Stimulated activated CD4-positive, alpha-beta T cell treated with anti-CD3 and anti-CD28 coated beads, TNF-alpha, amount 100 ng/mL, for 24 hours (primary cell): ENCODE data around the gene DCAF17.
"Not testable (repeated sequence)": the region's sequence is repeated elsewhere in the genome, so short reads cannot be mapped to it uniquely, and the experiment has no call there.

Experiments used
- DNase-seq, 3 experiments: peaks; one replicate each; pipeline ENCODE4 v3.0.0-alpha.2; 2020; ENCODE audit warnings: low read depth in 3 of 3

DCAF17 gene

DNA sequence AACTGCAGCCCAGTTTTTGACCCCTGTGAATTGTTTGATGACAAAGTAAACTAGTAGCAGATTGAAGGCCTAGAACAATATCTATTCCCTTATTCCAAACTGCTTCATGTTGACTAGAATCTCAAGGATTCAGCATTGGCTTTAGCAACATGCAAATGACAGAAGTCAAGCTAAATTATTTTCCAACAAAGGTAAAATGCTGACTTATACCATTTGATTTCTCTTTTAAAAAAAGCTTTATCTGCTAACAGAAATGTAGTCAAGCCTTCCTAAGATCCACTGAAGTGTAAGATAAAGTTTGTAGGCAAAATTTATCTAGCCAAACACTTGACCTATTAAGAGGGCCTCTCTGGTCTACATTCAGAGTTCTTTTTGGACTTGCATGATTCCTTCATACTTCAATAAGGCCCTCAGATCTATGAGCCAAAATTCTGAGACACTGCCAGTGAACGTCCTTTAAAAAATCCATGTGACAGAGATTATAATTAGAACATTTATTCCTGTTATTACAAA, 78.7 kb downstream of the DCAF17 start:
- no peak for DNase-seq

DNA sequence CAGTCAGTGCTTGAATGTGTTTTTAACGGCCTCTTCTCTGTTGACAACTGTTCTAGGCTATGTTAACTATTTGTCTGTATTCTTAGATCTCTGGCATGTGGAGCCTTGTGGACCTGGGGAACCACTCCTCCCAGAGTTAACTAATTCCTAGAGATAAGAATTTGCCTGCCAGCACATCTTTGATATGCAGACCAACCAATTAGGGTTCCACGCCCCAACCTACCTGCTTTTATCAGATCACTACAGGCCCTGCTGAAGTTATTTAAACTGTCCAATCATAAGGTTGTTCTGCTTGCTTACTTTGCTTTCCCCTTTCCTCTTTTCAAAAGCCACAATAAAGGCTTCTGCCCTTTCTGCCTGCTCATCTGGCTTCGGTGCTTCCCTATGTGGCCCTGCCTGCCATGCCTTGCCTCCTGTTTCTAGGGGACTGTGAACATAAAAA, 79.7 kb downstream of the DCAF17 start:
- no peak for DNase-seq

DNA sequence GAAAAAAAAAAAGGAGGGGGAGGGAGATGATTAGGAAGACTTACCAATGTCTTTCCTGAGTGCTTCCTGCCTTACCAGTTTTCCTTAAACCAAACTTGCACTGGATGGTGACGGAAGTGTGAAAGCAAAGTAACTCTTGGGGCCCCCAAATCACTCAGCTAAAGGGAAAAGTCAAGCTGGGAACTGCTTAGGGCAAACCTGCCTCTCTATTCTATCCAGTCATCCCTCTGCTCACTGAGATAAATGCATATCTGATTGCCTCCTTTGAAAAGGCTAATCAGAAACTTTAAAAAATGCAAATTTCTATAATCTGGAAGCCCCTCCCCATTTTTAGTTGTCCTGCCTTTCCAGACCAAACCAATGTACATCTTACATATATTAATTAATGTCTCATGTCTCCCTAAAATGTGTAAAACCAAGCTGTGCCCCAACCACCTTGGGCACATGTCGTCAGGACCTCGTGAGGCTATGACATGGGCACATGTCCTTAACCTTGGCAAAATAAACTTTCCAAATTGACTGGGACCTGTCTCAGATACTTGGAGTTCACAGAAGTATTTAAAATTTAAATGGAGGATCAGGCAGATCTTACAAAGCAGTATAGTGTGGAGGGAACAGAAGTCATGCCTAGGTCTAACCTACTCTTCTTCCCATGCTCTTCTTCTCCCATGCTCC, 81.0 kb downstream of the DCAF17 start:
- DNase-seq = no peak

DNA sequence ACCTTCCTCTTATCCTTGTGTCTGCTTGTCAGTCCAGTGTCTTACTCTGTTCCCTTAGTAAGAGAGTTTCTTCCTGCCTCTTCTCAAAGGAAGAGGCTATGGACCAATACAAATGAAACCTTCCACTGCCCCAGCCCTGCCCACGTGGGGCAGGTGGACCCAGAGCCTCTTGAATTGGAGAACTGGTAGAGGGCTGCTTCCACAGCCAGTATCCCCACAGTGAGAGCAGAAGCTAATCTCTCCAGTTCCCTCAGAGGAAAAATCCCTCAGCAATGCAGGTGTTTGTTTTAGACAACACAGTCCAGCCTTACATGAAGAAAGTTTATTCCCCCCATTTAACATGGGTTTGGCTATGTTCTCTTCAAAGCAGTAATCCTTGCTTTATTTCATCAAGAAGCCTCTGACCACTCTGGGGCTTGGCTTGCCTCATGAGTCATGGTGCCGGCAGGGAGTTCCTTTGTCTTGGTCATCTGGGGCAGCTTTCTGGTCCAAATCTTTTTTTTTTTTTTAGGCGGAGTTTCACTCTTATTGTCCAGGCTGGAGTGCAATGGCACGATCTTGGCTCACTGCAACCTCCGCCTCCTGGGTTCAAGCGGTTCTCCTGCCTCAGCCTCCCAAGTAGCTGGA, 81.8 kb downstream of the DCAF17 start:
- DNase-seq = no peak

DNA sequence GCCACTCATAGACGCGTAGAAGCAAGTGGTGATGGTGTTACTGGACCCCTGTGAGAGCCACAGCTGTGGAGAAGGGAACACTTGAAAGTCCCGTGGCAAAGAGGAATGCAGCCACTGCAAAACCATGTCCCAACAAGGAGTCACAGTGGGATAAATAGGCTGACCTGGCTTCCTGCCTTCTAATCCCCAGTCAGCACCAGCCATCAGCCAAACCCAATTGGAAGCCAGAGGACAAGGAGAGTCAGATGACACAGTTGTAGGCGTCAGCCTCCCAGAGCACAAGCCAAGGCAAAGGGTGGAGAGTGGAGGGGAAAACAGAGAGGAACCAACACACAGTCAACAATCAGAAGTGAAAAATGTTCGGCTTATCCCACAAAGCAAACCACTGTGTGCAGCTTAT, 82.8 kb downstream of the DCAF17 start:
- no peak for DNase-seq

DNA sequence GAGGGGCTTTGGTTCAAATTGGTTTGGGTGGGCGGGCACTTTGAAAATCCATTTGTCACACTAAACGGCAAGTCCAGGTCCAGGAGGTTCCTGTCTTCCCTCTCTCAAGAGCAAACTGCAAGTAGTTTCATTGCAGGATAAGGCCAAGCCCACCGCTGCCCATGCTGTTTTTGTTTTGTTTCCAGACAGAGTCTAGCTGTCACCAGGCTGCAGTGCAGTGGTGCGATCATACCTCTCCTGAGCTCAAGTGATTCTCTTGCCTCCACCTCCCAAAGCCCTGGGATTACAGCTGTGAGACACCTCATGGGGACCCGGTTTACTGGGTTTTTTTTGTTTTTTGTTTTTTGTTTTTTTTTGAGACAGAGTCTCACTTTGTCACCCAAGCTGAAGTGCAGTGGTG, 86.4 kb downstream of the DCAF17 start:
- DNase-seq = no peak

DNA sequence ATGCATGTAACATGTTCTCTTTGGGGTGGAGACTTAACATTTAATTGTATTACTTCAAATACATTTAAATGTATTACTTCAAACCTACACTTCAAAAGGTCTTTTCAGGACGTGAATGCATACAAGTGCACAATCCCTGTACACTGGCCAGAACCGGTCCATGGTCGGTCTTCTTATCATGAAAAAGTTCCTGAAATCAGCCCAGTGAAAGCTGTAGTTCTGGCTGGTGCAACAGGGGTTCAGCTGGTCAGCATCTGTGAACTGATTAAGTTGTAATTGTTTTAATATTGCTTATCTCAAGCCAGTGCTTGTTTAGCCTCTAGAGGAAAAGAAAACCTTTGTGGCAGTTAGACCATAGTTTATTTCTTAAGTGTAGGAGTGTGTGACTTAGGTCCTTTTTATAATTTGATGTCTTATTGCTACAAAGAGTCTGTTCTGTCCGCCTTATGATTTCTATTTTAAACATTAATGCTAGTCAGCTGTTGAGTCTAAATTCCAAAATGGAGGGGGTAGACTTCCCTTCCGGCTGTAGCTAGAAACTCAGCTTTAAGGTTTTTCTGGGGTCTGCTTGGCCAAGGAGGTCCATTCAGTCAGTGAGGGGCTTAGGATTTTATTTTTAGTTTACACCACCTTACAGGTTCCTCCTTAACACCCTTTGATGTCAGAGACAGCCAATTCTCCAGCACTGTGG, 87.5 kb downstream of the DCAF17 start:
- no peak for DNase-seq

DNA sequence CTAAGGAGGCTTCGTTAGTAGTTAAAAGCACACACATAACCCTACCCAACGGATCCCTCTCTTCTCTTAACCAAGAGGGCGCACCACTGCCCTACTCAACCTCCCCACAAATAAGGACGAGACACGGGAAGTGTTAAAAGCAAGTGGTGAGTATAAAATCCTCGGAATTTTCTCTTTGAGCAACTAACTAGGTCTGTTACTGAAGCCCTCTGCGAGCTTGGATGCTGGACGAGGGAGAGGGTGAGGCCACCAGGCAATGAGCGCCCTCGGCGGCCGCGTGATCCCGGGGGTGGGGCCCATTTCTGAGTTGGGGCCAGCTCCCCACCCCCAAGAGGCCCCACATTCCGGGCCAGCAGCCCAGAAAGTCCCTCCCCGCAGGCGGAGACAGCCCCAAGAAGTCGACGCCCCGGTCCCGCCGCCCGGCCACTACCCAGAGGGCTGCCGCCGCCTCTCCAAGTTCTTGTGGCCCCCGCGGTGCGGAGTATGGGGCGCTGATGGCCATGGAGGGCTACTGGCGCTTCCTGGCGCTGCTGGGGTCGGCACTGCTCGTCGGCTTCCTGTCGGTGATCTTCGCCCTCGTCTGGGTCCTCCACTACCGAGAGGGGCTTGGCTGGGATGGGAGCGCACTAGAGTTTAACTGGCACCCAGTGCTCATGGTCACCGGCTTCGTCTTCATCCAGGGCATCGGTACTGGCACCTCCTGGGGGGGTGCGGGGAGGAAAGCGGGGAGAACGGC, 88.2 kb downstream of the DCAF17 start, which contains the start of gene CYBRD1:
Gene CYBRD1 (plus strand): TSS at position 423 of the 736 bp plus-strand sequence. CDS start 72 bp downstream, at position 495.
- DNase-seq = peak in 1 of 3 experiments; percentile 32

DNA sequence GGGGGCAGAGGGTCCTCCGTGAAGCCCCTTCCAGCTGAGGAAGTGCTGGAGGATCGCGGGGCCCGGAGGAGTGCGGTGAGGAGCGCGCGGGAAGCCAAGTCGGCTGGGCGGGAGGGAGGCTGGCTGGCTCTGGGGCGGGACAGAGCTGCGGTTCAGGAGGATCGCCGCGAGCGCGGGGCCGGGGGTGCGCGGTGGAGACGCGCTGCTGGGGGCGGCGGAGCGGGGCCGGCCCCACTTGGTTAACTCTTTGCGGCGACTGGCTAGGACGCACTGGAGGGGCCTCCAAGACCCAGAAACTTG, 88.7 kb downstream of the DCAF17 start:
- DNase-seq = peak in 1 of 3 experiments; percentile 4

DNA sequence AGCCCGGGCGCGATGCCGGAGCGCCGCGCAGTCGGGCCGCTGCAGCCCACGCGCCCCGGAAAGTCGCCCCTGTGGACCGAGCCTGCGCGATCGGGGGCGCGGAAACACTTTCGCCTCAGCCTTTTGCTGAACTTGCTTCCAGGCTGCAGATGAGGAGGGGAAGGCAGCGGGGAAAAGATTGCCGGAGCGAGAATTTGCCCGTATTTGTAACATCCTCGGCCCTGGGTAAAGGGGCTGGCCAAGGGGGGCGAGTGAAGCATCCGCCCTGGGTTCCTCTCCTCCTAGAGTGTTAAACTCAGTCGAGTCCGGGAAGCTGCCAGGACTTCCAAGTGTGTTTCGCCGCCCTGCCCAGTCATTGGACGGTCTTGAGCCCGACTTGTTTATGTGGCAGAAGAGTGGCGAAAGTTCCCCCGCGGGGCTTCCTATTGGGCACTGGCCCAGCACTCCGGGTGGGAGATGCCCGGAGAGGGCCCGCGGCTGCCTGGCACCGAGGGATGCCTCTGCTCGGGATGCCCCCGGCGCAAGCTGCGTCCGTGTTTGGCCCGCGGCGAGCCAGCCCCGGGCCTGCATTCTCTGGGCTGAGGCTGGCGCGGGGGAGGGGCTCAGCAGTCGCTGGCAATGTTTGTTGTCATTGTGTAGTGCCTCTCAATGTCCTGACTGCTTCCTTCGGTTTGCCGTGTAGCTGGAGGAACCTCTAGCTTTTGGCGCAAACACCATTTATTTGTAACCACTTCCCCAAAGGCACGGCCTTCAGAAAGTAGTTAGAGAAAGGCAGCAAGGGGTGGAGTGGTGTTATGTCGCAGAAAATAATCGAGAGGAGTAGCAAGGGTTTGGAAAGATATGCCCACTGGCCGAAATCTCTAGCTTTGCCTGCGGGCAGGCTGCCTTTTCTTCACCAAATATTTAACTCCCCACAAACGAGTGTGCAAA, 89.3 kb downstream of the DCAF17 start:
- DNase-seq = peak in 1 of 3 experiments; percentile 13

DNA sequence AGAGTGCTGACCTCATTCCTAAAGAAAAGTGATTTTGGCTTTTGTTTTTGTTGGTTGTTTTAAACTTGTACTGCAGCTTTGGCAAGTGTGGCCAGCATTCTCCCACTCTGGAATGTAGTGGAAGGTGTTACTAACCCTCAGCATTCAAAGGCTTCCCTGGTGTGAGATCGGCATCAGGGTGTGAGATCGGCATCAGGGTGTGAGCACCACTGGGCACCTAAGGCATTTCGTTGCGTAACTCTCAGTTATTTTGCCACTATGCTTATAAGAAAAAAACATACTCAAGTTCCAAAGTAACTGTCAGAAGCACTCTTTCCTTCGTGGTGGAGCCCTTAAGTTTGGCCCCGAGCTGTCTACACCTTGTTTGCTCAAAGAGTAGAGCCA, 90.0 kb downstream of the DCAF17 start:
- DNase-seq = no peak

DNA sequence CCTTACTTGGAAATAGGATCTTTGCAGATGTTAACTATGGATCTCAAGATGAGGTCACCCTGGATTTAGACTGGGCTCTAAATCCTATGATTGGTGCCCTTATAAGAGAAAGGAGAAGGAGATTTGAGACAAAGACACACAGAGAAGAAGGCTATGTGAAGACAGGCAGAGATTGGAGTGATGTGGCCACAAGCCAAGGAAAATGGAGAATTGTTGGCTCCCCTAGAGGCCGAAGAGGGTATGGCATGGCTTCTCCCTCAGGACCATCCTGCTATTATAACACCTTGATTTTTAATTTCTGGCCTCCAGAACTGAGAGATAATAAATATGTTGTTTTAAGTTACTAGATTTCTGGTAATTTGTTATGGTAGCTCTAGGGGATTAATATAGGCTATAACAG, 95.9 kb downstream of the DCAF17 start:
- peak in 1 of 3 experiments; percentile 16 for DNase-seq

DNA sequence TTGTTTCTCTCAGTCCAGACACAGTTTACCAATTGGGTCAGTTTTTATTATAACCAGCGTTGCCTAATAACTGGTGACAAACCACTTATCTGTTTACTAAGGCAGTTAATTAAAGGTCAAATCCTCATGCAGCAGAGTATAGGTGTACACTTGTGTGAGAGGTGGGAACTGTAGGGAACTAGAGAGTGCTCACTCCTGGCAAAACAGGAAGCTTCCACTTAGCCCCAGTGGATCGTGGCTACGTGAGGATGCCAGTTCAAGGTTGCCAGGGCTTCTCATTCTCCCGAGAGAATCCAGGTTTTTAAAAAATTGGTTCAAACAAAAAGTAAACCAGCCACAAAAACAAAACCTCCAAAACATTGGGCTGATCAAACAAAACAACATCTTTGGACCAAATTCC, 96.4 kb downstream of the DCAF17 start:
- DNase-seq = no peak

DNA sequence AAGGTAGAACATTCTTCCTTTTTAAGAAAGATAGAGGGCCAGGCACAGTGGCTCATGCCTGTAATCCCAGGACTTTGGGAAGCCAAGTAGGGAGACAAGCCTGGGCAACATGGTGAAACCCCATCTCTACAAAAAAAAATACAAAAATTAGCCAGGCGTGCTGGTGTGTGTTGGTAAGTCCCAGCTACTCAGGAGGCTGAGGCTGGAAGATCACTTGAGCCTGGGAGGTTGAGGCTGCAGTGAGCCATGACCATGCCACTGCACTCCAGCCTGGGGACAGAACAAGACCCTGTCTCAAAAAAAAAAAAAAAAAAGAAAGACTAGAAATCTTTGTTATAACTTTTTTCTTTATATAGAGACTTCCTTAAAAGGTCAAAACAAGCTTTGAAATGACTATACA, 96.8 kb downstream of the DCAF17 start:
- not testable (repeated sequence) for DNase-seq

DNA sequence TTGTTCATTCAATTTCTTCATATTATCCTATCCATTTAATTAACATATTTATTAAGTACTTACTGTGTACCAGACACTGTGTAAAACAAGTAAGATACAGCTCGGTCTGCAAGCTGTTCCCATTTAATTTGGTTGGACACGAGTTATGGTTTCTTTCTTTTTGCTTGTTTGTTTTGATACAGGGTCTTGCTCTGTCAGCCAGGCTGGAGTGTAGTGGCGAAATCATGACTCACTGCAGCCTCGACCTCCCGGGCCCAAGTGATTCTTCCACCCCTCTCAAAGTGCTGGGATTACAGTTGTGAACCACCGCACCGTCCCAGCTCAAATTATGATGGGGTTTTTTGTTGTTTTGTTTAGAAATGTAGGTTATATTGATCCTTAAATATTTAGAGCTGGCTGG, 97.3 kb downstream of the DCAF17 start:
- DNase-seq = no peak

DNA sequence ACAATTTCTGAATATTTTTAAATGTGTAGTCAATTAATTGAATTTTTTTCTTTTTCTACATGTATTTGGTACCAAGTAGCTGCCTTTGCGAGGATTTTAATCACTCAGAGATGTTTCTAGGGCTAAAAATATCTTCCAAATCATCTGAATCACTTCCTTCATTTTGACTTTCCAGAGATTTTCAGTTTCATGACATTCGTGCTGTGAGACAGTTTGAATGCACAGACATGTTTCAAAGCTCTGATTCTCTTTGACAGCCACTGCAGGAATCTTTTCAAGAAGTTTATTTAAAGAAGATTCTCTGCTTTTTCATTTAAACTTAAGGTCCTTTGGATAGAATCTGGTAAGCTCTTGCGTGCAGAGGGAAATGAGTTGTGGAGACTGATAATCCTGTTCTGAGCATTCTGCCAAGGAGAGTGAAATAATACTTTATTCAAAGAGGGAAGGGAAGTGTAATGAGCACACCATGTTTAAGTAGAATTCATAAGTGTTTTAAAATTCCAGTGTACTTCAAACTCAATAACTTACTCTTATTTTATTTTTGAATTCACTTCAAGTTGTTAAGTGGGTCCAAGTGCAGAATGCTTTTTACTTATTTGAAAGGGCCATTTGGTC, 97.9 kb downstream of the DCAF17 start:
- no peak for DNase-seq

DNA sequence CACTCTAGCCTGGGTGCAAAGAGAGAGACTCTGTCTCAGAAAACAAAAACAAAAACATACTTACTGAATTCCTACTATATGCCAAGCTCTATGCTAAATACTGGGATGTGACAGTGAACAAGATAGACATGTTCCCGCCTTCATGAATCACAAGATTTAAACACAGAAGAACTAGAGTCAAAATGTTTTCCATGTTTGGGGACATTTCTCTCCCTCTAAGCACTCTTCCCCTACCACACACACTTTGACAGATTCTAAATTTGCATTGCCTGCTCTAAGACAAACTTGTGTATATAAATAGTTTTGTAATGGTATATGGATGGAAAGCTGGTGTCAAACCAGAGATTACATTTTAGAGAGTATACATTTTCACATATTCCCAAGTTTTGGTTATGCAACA, 99.3 kb downstream of the DCAF17 start:
- DNase-seq = no peak
